HG02571 (cell line): ENCODE data around the gene TSPYL6.

ENCODE experiments used
- ATAC-seq: cut with Tn5 transposase; IDR thresholded peaks from one replicate; pipeline ENCODE4 v1.9.1; 2021; ENCODE audit warnings: mild to moderate bottlenecking, moderate library complexity; ENCODE audit not compliant: unreplicated experiment

The TSPYL6 gene

GRCh38 chr2:54259413-54260240, 3.6 kb upstream of the TSPYL6 start:
- ATAC-seq: peak; percentile 81

DNA sequence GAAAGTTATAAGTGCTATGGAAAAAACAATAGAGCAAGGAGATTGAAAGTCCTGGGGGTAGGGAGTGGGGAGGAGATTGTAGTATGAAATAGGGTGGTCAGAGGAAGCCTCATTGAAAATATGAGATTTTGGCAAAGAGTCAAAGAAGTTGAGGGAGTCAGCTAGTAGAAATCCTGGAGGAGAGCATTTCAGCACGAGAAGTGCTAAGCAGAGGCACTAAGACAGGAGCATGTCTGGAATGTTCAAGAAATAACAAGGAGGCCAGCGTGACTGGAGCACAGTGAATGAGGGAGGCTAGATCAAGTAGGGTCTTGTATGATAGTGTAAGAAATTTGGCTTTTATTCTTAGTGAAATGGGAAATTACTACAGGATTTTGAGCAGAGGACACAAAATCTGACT, 2.1 kb upstream of the TSPYL6 start:
- no peak for ATAC-seq

DNA sequence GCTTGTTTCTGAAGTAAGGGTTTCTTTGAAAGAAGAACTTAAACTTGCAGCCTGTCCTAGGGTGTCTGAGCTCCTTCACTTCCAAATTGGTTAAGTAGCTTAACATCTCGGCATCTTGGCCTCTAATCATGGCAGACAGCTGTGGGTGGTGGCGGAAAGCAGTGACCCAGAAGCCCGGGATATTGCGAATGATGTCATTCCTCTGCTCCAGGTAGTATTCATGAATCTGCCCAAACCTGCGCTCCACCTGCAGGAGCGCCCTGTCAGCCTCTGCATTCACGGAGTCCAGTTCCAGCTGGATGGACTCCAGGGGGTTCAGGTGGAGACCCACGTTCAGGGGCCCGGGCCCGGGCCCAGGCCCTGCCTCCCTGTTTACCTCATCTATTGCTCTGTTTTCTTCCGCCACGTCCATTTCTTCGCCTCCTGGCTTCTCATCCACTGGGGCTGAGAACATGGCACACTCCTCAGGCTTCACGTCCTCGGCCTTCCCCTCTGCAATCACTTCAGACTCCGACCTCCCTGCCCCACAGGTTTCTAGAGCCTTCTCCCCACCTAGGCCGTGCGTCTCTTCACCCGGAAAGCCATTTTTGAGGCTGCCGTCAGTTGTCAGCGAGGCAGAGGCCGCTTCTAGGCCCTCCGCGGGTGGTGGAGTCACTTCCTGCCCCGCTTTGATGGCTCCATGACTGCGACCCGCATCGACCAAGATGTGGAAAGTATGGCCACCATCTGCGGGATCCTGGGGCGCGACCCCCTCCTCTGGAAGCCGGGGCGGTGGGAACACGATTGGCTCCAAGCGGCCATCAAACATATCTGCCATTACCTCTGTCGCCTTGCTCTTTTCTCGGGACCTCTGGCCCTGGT, 569 bp downstream of the TSPYL6 start:
- ATAC-seq: no peak

GRCh38 chr2:54254180-54254579, 1.8 kb downstream of the TSPYL6 start:
- no peak for ATAC-seq

DNA sequence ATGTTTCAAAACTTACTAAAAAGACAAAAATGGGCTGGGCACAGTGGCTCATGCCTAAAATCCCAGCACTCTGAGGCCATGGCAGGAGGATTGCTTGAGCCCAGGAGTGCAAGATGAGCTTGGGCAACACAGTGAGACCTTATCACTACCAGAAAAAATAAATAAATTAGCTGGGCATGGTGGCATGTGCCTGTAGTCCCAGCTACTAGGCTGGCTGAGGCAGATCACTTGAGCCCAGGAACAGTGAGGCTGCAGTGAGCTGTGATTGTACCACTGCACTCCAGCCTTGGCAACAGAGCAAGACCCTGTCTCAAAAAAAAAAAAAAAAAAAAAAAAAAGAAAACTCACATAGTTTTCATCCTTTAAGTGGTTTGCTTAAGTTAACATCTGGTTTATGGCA, 6.4 kb downstream of the TSPYL6 start:
- no peak for ATAC-seq

- ATAC-seq: no peak
Measured at GRCh38 chr2:54247115-54247514, 8.9 kb downstream of the TSPYL6 start.

GRCh38 chr2:54240515-54241469, 15.2 kb downstream of the TSPYL6 start:
- ATAC-seq: no peak

GRCh38 chr2:54239427-54239826, 16.6 kb downstream of the TSPYL6 start:
- no peak for ATAC-seq

DNA sequence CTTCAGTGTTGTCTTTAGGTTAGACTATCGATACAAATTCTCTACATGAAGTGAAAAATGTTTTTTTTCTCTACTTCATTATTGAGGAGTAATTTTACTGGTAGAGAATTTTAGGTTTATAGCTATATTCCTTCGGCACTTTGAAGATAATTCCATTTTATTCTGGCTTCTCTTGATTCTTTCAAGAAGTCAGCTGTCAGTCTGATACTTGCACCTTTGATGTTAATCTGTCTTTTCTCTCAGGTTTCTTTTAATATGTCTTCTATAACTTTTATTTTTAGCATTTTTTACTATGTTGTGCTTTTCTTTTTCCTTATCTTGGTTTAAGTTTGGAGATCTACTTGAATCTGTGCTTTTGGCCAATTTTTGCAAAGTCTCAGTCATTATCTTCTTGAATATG, 18.6 kb downstream of the TSPYL6 start:
- no peak for ATAC-seq

DNA sequence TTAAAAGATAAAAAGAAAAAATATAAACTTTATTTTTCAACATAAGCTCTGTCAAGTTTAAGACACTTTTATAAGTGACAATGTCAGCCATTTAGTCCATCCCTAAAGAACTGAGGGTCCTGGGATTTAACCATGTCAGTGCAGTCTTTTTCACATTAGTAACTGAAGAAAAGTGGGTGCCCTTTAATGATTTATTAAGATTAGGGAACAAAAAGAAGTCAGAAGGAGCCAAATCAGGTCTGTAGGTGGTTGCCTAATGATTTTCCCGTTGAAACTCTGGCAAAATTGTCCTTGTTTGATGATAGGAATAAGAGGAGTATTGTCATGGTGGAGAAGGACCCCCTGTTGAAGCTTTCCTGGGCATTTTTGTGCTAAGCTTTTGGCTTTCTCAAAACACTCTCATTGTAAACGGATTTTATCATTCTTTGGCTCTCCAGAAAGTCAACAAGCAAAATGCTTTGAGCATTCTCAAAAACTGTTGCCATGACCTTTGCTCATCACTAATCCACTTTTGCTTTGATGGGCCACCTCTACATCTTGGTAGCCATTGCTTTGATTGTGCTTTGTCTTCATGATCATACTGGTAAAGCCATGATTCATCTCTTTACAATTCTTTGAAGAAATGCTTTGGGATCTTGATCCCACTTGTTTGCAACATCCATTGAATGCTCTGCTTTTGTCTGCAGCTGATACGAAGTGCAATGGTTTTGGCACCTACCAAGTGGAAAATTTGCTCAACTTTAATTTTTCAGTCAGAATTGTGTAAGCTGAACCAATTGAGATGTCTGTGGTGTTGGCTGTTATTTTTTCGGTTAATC, 22.0 kb downstream of the TSPYL6 start:
- ATAC-seq: no peak

- no peak for ATAC-seq
Measured at GRCh38 chr2:54228945-54229344, 27.1 kb downstream of the TSPYL6 start.

- ATAC-seq: no peak
Measured at GRCh38 chr2:54227798-54228197, 28.2 kb downstream of the TSPYL6 start.

DNA sequence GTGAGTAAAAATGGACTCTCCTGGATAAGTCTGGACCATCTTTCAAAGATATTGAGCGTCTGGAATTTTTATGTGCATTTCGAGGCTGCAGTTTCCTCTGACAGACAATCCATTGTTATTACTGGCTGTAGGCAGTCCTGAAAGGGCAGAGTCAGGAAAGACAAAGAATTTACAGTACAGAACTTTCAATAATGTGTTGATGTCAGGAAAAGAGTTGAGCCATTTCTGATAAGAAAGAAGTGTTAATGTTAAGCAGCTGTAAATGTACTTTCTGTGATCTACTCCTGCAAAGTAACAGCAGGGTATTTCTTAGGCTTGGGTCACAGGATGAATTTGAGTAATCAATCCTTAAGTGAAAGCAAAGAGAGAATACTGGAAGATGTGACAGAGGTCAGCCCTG, 29.8 kb downstream of the TSPYL6 start:
- no peak for ATAC-seq

DNA sequence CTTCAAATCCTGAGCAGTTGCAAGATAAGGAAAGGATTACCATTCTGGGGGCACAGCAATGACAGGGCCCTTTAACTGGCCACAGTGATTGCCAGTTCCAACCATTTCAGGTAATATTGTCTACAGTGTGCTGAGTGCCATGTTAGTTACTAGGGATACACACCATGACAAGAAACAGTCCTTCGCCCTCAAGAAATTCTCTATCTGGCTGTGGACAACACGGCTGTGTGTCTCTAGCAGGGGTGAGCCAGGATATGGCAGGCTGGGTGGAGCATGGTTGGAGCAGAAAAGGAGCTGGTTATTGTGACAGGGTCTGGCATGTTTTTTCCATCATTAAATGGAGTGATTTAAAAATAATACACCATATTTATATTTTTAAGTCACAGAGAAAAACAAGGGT, 31.0 kb downstream of the TSPYL6 start:
- no peak for ATAC-seq

DNA sequence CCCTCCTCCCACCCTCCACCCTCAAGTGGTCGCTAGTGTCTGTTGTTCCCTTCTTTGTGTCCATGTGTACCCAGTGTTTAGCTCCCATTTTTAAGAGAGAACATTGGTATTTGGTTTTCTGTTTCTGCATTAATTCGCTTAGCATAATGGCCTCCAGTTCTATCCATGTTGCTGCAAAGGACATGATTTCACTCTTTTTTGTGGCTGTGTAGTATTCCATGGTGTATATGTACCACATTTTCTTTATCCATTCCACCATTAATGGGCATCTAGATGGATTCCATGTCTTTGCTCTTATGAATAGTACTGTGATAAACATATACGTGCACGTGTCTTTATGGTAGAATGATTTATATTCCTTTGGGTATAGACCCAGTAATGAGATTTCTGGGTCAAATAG, 42.9 kb downstream of the TSPYL6 start:
- ATAC-seq: no peak

DNA sequence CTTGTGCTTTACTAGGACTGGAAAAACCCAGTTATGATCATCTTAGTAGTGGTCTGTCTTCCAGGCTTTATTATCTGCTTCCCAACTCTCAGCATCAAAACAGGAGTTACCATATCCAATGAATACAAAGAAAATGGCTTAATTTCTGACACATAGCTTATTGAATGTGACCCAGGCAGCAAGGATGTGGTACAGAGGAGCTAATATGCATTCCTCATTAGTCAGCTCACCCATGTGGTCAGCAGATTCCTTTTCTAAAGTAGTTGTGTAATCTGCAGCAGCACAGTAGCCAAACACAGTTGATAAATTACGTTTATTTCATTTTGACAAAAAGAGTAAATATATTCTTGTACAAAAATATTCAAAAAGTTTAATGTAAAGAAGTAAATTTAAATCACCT, 43.6 kb downstream of the TSPYL6 start:
- ATAC-seq: no peak

DNA sequence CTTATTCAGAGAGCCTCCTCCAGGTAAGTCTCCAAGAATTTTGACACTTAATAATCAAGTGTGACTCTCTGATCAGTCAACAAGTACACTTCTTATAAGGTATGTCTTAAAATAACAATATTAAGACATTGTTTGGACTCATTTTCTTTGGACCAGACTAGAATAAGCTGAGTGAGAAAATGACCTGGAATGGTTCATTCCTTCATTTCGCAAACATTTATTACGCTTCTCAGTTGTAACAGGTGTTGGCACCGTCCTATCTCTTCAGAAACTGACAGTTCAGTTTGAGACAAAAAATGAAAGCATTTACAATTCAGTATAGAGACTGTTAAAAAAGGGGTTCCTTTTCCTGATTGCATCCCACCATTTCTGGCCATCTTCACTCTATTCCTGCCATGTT, 46.6 kb downstream of the TSPYL6 start:
- no peak for ATAC-seq

DNA sequence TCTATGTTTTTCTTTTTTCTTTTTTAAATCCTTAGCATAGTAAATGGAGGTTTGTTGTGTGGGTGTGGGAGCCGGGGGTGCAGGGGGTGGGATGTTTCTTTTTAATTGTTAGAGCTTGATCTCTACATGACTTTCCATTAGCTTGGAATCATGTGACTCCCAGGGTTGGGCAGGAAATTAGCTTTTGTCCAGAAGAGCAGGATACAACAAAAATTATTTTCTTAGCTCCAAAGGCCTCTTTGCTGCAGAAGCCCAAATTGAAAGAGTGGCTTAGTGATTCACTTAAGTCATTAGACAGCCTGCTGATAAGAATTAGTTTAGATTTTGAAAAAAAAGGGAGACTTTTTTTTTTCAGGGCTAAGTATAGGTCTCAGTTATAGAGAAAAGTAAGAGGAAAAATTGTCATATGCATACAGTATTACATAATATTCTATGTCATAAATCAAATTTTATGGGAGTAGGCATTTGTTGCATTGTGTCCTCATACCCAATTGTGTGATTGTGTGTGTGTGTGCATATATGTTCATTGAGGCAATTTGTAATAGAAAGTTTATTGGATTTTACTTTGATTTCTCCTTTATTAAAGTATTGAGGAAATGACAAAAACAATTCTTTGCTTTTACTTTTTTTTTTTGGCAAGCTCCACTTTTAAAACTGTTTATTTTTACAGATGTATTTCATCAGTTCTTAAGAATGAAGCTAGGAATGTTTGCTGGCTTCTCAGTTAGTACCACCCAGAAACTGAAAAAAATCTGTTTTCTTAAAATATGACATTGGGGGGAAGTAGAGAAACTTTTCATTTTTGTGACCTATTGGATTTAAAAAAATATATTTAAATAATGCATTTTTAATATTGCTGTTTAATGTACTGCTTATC, 47.4 kb downstream of the TSPYL6 start:
- no peak for ATAC-seq

GRCh38 chr2:54207666-54208195, 48.3 kb downstream of the TSPYL6 start:
- ATAC-seq: no peak
